HCT116 (cell line): Measurements from ENCODE around the gene TBC1D16. TPM values are rescaled to one million over a fixed set of nuclear protein-coding genes. Genes with fewer than 3 reads are reported as not detected.

Experiments used
- ATAC-seq: fragments of 200-7000 bp; cut with Tn5 transposase; 2 replicates; pipeline ENCODE4 v1.9.1; 2020; ENCODE audit warnings: mild to moderate bottlenecking, moderate library complexity
- BruUV-seq: library from RNA; stranded (reverse); fragments of 400-500 nt; replicated peaks from 2 replicates; lab custom pipeline; 2021; lab: Mats Ljungman, UMichigan
- CTCF ChIA-PET: fragments of 300-600 bp; sonication (Branson Sonifier 250); formaldehyde crosslinking; loops from one replicate; lab custom pipeline; 2021; ENCODE audit warnings: antibody characterized with exemption; lab: Charles Lee
- POLR2A ChIA-PET: fragments of 300-600, 350-600 bp; sonication (Branson Sonifier 250); formaldehyde crosslinking; loops from one replicate; lab custom pipeline; 2021; ENCODE audit warnings: antibody characterized with exemption; lab: Charles Lee
- RAD21 ChIA-PET, 2 experiments: fragments of 300-600 bp; sonication (Branson Sonifier 250); formaldehyde crosslinking; loops; one replicate each; lab custom pipeline; 2023; ENCODE audit warnings: low total read pairs in 2 of 2; ENCODE audit not compliant: uncharacterized antibody in 2 of 2, unreplicated experiment in 2 of 2, low non-redundant PET in 1 of 2; lab: Charles Lee
- DNase-seq: peaks from one replicate; pipeline ENCODE4 v3.0.0-alpha.2; 2010; ENCODE audit warnings: low read depth, low spot score
- H2AFZ ChIP-seq: fragments of 200-600 bp; shearing (Covaris generic), sonication (generic); 2 replicates; pipeline ENCODE4 v1.6.1; 2017; ENCODE audit warnings: low read depth, mixed run types, mixed read lengths, antibody characterized with exemption, low read length; ENCODE audit not compliant: poor library complexity, severe bottlenecking
- H3K27ac ChIP-seq: 2 replicates; pipeline ENCODE4 v1.5.1; 2012; ENCODE audit warnings: low read depth, low read length
- H3K27me3 ChIP-seq: fragments of 200-600 bp; sonication (generic); 2 replicates; pipeline ENCODE4 v1.6.1; 2016; ENCODE audit warnings: mixed run types, low read length, mixed read lengths; ENCODE audit not compliant: insufficient read depth
- H3K36me3 ChIP-seq, 2 experiments: fragments of 200-500 bp in 1 of 2; fragments of 200-600 bp in 1 of 2; sonication (Bioruptor generic) in 1 of 2; sonication (generic) in 1 of 2; 2 replicates each; pipeline versions ENCODE4 v1.5.1 to v1.6.1; 2014 to 2016; ENCODE audit warnings: low read length in 2 of 2, inconsistent platforms in 1 of 2, mixed read lengths in 1 of 2, mixed run types in 1 of 2; ENCODE audit not compliant: insufficient read depth in 2 of 2, control insufficient read depth in 1 of 2
- H3K4me1 ChIP-seq, 2 experiments: fragments of 200-600 bp in 1 of 2; sonication (generic) in 1 of 2; 2 replicates each; pipeline versions ENCODE4 v1.5.1 to v1.6.1; 2012 to 2017; ENCODE audit warnings: low read length in 2 of 2, inconsistent platforms in 1 of 2, mild to moderate bottlenecking in 1 of 2, mixed read lengths in 1 of 2, mixed run types in 1 of 2, moderate library complexity in 1 of 2; ENCODE audit not compliant: insufficient read depth in 2 of 2, control insufficient read depth in 1 of 2
- H3K4me2 ChIP-seq: fragments of 200-600 bp; sonication (generic); 2 replicates; pipeline ENCODE4 v1.6.1; 2017; ENCODE audit warnings: mixed run types, low read length, mixed read lengths
- H3K4me3 ChIP-seq, 2 experiments: fragments of 200-600 bp in 1 of 2; sonication (generic) in 1 of 2; replicated peaks in 1 of 2; 2 replicates each; pipeline ENCODE4 v1.5.1; 2011 to 2016; ENCODE audit warnings: low read length in 2 of 2, control low read depth in 1 of 2, low read depth in 1 of 2, mild to moderate bottlenecking in 1 of 2, mixed read lengths in 1 of 2, mixed run types in 1 of 2
- H3K79me2 ChIP-seq: fragments of 200-600 bp; sonication (generic); 2 replicates; pipeline ENCODE4 v1.6.1; 2017; ENCODE audit warnings: mild to moderate bottlenecking, mixed run types, low read length, moderate library complexity, mixed read lengths; ENCODE audit not compliant: insufficient read depth
- H3K9ac ChIP-seq: fragments of 200-600 bp; sonication (generic); 2 replicates; pipeline ENCODE4 v1.6.1; 2016; ENCODE audit warnings: low read length, mixed read lengths
- H3K9me2 ChIP-seq: fragments of 200-600 bp; sonication (generic), shearing (Covaris generic); 2 replicates; pipeline ENCODE4 v1.6.1; 2017; ENCODE audit warnings: mixed run types, mild to moderate bottlenecking, moderate library complexity; ENCODE audit not compliant: insufficient read depth
- H3K9me3 ChIP-seq, 2 experiments: fragments of 200-500 bp in 1 of 2; fragments of 200-600 bp in 1 of 2; sonication (Bioruptor generic) in 1 of 2; sonication (generic) in 1 of 2; 2 replicates each; pipeline ENCODE4 v1.6.1; 2014 to 2017; ENCODE audit warnings: low read length in 2 of 2, mixed read lengths in 2 of 2, inconsistent platforms in 1 of 2, low read depth in 1 of 2, mild to moderate bottlenecking in 1 of 2, mixed run types in 1 of 2, moderate library complexity in 1 of 2; ENCODE audit not compliant: control insufficient read depth in 1 of 2, insufficient read depth in 1 of 2
- H4K20me1 ChIP-seq: fragments of 200-600 bp; sonication (generic), shearing (Covaris generic); 2 replicates; pipeline ENCODE4 v1.6.1; 2017; ENCODE audit warnings: mixed run types, mild to moderate bottlenecking, moderate library complexity; ENCODE audit not compliant: insufficient read depth
- CTCF ChIP-seq, 3 experiments: fragments of 200-600 bp in 1 of 3; sonication (generic) in 1 of 3; IDR thresholded peaks in 2 of 3; conservative IDR thresholded peaks in 1 of 3; 2 replicates each; pipeline ENCODE4 v1.5.1; 2012 to 2017; ENCODE audit warnings: low read depth in 2 of 3, low read length in 2 of 3, antibody characterized with exemption in 1 of 3, borderline replicate concordance in 1 of 3, control low read depth in 1 of 3, mild to moderate bottlenecking in 1 of 3, mixed read lengths in 1 of 3, mixed run types in 1 of 3, moderate library complexity in 1 of 3; ENCODE audit not compliant: insufficient read depth in 1 of 3
- EGR1 ChIP-seq: IDR thresholded peaks from 2 replicates; pipeline ENCODE4 v1.6.1; 2012; ENCODE audit warnings: low read depth
- ELF1 ChIP-seq: IDR thresholded peaks from 2 replicates; pipeline ENCODE4 v1.6.1; 2012; ENCODE audit warnings: low read depth, borderline replicate concordance
- EZH2 ChIP-seq: fragments of 200-600 bp; sonication (generic); IDR thresholded peaks from 2 replicates; pipeline ENCODE4 v1.6.1; 2017; ENCODE audit warnings: antibody characterized with exemption, mixed run types
- EZH2phosphoT487 ChIP-seq: fragments of 200-600 bp; IDR thresholded peaks from 2 replicates; pipeline ENCODE4 v1.6.1; 2018; ENCODE audit warnings: antibody characterized with exemption, borderline replicate concordance
- FOSL1 ChIP-seq: IDR thresholded peaks from 2 replicates; pipeline ENCODE4 v1.6.1; 2012; ENCODE audit warnings: low read depth
- JUND ChIP-seq: IDR thresholded peaks from 2 replicates; pipeline ENCODE4 v1.6.1; 2012
- RAD21 ChIP-seq: IDR thresholded peaks from 2 replicates; pipeline ENCODE4 v1.6.1; 2012; ENCODE audit warnings: low read depth, mild to moderate bottlenecking
- SP1 ChIP-seq: IDR thresholded peaks from 2 replicates; pipeline ENCODE4 v1.6.1; 2012; ENCODE audit warnings: low read depth
- SRF ChIP-seq: IDR thresholded peaks from 2 replicates; pipeline ENCODE4 v1.6.1; 2012; ENCODE audit warnings: low read depth
- TCF7L2 ChIP-seq: IDR thresholded peaks from 2 replicates; pipeline ENCODE4 v1.7.0; 2011; ENCODE audit warnings: borderline replicate concordance, inconsistent platforms; ENCODE audit not compliant: insufficient read depth, insufficient read length; ENCODE audit errors: extremely low read depth
- ZFX ChIP-seq: fragments of 450-650 bp; IDR thresholded peaks from 2 replicates; pipeline ENCODE4 v1.6.1; 2017
- intact Hi-C: fragments of 100-400 bp; cut with micrococcal nuclease; formaldehyde crosslinking; loops from 2 replicates; pipeline ENCODE4 v1.10.0; 2022
- total RNA-seq: library from RNA; stranded (reverse); gene quantifications from one replicate; pipeline ENCODE4 v1.2.1, GENCODE V29; 2021; ENCODE audit not compliant: unreplicated experiment
- TF ChIP-seq, protein P1 (sequence below): IDR thresholded peaks from 2 replicates; pipeline ENCODE4 v1.6.1; 2012
- TF ChIP-seq, protein P2 (sequence below): IDR thresholded peaks from 2 replicates; pipeline ENCODE4 v1.6.1; 2012
- TF ChIP-seq, protein P3 (sequence below): IDR thresholded peaks from 2 replicates; pipeline ENCODE4 v1.6.1; 2011; ENCODE audit warnings: mild to moderate bottlenecking, low read length, moderate library complexity; ENCODE audit not compliant: insufficient replicate concordance; ENCODE audit errors: extremely low read depth

Gene TBC1D16
- total RNA-seq, 1 experiment from 2014 or later: 31.1 TPM

- TF ChIP-seq CTCF (IDR thresholded peaks at IDR 0.05 in 2 of 3, conservative IDR thresholded peaks at IDR 0.05 in 1 of 3; ENCODE audit: borderline replicate concordance in 1 of 3, insufficient read depth in 1 of 3, low read depth in 2 of 3, low read length in 2 of 3) (no peak), SRF (no peak), ELF1 (no peak)
- TF ChIP-seq, protein P1, sequence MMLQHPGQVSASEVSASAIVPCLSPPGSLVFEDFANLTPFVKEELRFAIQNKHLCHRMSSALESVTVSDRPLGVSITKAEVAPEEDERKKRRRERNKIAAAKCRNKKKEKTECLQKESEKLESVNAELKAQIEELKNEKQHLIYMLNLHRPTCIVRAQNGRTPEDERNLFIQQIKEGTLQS: no peak
Observed at GRCh38 chr17:79987935-79988184, 47.8 kb downstream of the TBC1D16 start (continued).

DNA sequence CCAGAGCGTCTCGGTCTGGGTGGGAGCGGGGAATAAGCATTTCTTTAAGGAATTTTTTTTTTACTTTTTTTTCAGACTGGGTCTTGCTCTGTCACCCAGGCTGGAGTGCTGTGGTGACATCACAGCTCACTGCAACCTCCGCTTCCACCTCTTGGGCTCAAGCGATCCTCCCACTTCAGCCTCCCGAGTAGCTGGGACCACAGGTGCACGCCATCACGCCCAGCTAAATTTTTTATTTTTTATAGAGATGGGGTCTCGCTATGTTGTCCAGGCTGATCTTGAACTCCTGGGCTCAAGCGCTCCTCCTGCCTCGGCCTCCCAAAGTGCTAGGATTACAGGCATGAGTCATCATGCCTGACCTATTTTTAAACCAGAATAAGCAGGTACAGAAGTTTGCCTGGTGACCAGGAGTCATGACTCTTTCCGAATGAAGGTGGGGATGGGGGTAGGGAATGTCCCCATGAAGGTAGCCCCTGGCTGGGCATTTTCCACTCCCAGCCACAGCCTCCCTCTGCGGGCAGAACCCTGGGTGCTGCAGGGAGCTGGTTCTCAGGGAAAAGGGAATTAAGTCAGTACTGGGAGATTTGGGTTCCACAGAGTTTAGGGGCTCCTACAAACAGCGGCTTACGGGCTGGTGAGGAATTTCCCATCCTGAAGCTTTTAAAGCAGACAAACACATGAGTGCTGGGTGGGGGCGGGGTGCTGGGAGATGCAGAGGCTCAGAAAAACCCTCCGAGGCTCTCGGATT lies 48.3 kb downstream of the TBC1D16 start:
- BruUV-seq: no TSS peak
- peak; percentile 93 for TF ChIP-seq JUND
- peak; percentile 38; the same call in 1 of the 2 replicates for TF ChIP-seq SP1
- TF ChIP-seq EGR1: no peak
- TF ChIP-seq RAD21: no peak
- 0 out of 6 replicates have a peak, but pooled peaks of 1 of the 3 experiments have one; percentile 3 for TF ChIP-seq CTCF (IDR thresholded peaks at IDR 0.05 in 2 of 3, conservative IDR thresholded peaks at IDR 0.05 in 1 of 3; ENCODE audit: borderline replicate concordance in 1 of 3, insufficient read depth in 1 of 3, low read depth in 2 of 3, low read length in 2 of 3)
- no peak for TF ChIP-seq ELF1
- TF ChIP-seq, protein P2, sequence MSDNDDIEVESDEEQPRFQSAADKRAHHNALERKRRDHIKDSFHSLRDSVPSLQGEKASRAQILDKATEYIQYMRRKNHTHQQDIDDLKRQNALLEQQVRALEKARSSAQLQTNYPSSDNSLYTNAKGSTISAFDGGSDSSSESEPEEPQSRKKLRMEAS: no peak
- peak; percentile 83 for TF ChIP-seq FOSL1
- no peak for TF ChIP-seq ZFX
- no peak for TF ChIP-seq EZH2phosphoT487
- TF ChIP-seq, protein P3, sequence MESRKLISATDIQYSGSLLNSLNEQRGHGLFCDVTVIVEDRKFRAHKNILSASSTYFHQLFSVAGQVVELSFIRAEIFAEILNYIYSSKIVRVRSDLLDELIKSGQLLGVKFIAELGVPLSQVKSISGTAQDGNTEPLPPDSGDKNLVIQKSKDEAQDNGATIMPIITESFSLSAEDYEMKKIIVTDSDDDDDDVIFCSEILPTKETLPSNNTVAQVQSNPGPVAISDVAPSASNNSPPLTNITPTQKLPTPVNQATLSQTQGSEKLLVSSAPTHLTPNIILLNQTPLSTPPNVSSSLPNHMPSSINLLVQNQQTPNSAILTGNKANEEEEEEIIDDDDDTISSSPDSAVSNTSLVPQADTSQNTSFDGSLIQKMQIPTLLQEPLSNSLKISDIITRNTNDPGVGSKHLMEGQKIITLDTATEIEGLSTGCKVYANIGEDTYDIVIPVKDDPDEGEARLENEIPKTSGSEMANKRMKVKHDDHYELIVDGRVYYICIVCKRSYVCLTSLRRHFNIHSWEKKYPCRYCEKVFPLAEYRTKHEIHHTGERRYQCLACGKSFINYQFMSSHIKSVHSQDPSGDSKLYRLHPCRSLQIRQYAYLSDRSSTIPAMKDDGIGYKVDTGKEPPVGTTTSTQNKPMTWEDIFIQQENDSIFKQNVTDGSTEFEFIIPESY: no peak
- no peak for TF ChIP-seq EZH2
- TF ChIP-seq TCF7L2: no peak
- TF ChIP-seq, all 23 proteins: peak for 4
- CTCF ChIA-PET: interaction anchor here (0.6 to 1.5 kb wide), 8 partner anchors 21 to 556 kb away, joined by 3 to 6 read pairs (median 4); partner anchors contain the start of gene CBX4
- peak overlapping the region; percentile 36 to 53 for H3K4me3 ChIP-seq
- POLR2A ChIA-PET: interaction anchor here (0.8 to 1.6 kb wide), 3 partner anchors 51 to 190 kb away, joined by 3 to 10 read pairs (median 4); partner anchors contain the start of genes CBX4 and CBX8
- peak; percentile 39 for DNase-seq
- H3K4me1 ChIP-seq: peaks cover 70 to 78% of the 10 kb centered on the region in 2 experiments
- H3K27me3 ChIP-seq: no peaks in the 10 kb centered on the region
- H3K9me2 ChIP-seq: no peaks in the 10 kb centered on the region
- H3K9ac ChIP-seq: peak overlapping the region; percentile 51
- no peaks in the 10 kb centered on the region for H4K20me1 ChIP-seq
- peak; percentile 24 for ATAC-seq
- RAD21 ChIA-PET: interaction anchor here in 1 of 2 experiments (1.0 kb wide), 1 partner anchor 179 kb away, joined by 3 read pairs; no protein-coding TSS in a partner anchor
- no peaks in the 10 kb centered on the region for H3K36me3 ChIP-seq
- no peak overlapping the region for H2AFZ ChIP-seq
- H3K27ac ChIP-seq: peak overlapping the region; percentile 85
- no peaks in the 10 kb centered on the region for H3K9me3 ChIP-seq
- intact Hi-C loops: loop anchor here (5.0 kb wide), 2 partner anchors 70 to 135 kb away; no protein-coding TSS in a partner anchor
- peak overlapping the region; percentile 84 for H3K4me2 ChIP-seq
- H3K79me2 ChIP-seq: 0 out of 2 replicates have a peak, but pooled peaks cover 5% of the 10 kb centered on the region
